HL-60 (cell line): ENCODE data around the gene EFNA5.

ENCODE experiments used
- GABPA ChIP-seq: IDR thresholded peaks from 2 replicates; pipeline ENCODE4 v1.6.1; 2012; ENCODE audit warnings: low read depth
- SPI1 ChIP-seq: IDR thresholded peaks from 2 replicates; pipeline ENCODE4 v1.6.1; 2012; ENCODE audit warnings: low read depth, mild to moderate bottlenecking, borderline replicate concordance
- TF ChIP-seq, protein P1 (sequence below): IDR thresholded peaks from one replicate; pipeline ENCODE4 v1.5.1; 2011; ENCODE audit warnings: low read length, control low read depth, inconsistent platforms; ENCODE audit not compliant: insufficient read depth
- TF ChIP-seq, protein P2 (sequence below): IDR thresholded peaks from 2 replicates; pipeline ENCODE4 v1.6.1; 2012; ENCODE audit warnings: low read depth; ENCODE audit not compliant: insufficient replicate concordance

DNA sequence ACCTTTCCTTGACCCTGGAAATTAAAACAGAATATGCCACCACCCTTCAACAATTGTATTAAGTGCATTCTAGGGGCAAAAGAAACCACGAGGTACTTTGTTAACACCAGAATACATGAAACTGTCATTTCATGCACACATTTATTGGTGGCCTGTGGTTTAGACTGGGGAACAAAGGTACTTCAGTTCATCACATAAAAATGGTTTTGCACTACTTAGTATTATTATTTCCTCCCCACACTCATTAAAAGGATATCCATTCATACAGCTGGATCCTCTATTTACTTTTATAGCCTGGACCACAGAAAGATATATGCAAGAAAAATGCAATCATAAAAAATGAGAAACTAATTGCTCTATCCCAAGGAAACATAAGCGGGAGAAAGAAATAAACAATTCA lies 230.9 kb downstream of the EFNA5 start:
- TF ChIP-seq, protein P1, sequence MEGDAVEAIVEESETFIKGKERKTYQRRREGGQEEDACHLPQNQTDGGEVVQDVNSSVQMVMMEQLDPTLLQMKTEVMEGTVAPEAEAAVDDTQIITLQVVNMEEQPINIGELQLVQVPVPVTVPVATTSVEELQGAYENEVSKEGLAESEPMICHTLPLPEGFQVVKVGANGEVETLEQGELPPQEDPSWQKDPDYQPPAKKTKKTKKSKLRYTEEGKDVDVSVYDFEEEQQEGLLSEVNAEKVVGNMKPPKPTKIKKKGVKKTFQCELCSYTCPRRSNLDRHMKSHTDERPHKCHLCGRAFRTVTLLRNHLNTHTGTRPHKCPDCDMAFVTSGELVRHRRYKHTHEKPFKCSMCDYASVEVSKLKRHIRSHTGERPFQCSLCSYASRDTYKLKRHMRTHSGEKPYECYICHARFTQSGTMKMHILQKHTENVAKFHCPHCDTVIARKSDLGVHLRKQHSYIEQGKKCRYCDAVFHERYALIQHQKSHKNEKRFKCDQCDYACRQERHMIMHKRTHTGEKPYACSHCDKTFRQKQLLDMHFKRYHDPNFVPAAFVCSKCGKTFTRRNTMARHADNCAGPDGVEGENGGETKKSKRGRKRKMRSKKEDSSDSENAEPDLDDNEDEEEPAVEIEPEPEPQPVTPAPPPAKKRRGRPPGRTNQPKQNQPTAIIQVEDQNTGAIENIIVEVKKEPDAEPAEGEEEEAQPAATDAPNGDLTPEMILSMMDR: no peak
- TF ChIP-seq GABPA (no peak), SPI1 (no peak)
- TF ChIP-seq, protein P2, sequence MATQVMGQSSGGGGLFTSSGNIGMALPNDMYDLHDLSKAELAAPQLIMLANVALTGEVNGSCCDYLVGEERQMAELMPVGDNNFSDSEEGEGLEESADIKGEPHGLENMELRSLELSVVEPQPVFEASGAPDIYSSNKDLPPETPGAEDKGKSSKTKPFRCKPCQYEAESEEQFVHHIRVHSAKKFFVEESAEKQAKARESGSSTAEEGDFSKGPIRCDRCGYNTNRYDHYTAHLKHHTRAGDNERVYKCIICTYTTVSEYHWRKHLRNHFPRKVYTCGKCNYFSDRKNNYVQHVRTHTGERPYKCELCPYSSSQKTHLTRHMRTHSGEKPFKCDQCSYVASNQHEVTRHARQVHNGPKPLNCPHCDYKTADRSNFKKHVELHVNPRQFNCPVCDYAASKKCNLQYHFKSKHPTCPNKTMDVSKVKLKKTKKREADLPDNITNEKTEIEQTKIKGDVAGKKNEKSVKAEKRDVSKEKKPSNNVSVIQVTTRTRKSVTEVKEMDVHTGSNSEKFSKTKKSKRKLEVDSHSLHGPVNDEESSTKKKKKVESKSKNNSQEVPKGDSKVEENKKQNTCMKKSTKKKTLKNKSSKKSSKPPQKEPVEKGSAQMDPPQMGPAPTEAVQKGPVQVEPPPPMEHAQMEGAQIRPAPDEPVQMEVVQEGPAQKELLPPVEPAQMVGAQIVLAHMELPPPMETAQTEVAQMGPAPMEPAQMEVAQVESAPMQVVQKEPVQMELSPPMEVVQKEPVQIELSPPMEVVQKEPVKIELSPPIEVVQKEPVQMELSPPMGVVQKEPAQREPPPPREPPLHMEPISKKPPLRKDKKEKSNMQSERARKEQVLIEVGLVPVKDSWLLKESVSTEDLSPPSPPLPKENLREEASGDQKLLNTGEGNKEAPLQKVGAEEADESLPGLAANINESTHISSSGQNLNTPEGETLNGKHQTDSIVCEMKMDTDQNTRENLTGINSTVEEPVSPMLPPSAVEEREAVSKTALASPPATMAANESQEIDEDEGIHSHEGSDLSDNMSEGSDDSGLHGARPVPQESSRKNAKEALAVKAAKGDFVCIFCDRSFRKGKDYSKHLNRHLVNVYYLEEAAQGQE: no peak
